Activated T-cell treated with anti-CD3 and anti-CD28 coated beads for 1 hour (primary cell): Measurements from ENCODE around the gene AJM1.
"Not testable (repeated sequence)": the region's sequence is repeated elsewhere in the genome, so short reads cannot be mapped to it uniquely, and the experiment has no call there.

Source experiments
- DNase-seq: peaks from one replicate; pipeline ENCODE4 v3.0.0-alpha.2; 2020; ENCODE audit warnings: low read depth

The AJM1 gene

GRCh38 chr9:136880651-136881050 is 38.4 kb downstream of the AJM1 start:
- DNase-seq = no peak

GRCh38 chr9:136881691-136882108 is 39.4 kb downstream of the AJM1 start:
- DNase-seq = no peak

GRCh38 chr9:136882109-136882946 is 40.0 kb downstream of the AJM1 start:
- DNase-seq = peak; percentile 85

- DNase-seq = not testable (repeated sequence)
These were observed 40.6 kb downstream of the AJM1 start for GRCh38 chr9:136882947-136883283.

GRCh38 chr9:136883670-136884069 is 41.4 kb downstream of the AJM1 start:
- not testable (repeated sequence) for DNase-seq

- DNase-seq = peak; percentile 93
These were observed 43.8 kb downstream of the AJM1 start, which contains the start of gene TRAF2 for GRCh38 chr9:136885950-136886578. TSS of gene TRAF2 (plus strand) at chr9:136886516. CDS start at chr9:136898741, 12,225 bp downstream.

- DNase-seq = no peak
These were observed 44.6 kb downstream of the AJM1 start for GRCh38 chr9:136886610-136887597.

- DNase-seq = no peak
These were observed 46.2 kb downstream of the AJM1 start for GRCh38 chr9:136888454-136888853.

- DNase-seq = no peak
These were observed 47.6 kb downstream of the AJM1 start for GRCh38 chr9:136889858-136890257.

- no peak for DNase-seq
These were observed 48.4 kb downstream of the AJM1 start for GRCh38 chr9:136890661-136891060.
